GM11168 (cell line): ENCODE results near the gene PIP4K2A.

Experiments used
- in situ Hi-C: fragments of 300-500 bp; cut with MboI; formaldehyde crosslinking; loops from one replicate; pipeline ENCODE4 v1.12.0; 2022; ENCODE audit warnings: low sequenced_read_pairs; ENCODE audit not compliant: unreplicated experiment

The PIP4K2A gene

DNA sequence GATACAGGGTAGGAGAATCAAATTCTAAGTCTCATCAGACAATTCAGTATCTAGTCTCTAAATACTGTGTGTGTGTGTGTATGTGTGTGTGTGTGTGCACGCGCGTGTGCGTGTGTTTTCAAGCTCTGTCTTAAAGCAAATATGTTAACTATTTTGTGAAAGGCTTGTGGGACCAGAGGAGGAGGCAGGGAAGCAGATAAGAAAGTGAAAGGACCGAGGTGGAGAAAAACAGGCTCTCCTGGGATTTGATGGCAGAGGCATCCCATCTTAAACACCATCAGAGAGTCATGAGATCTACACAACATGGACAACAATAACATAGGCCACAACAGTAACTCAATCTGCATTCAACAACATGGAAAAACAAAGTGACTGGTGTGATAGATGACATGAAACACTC, 67.1 kb downstream of the PIP4K2A start:
- in situ Hi-C loops = no loop called here

DNA sequence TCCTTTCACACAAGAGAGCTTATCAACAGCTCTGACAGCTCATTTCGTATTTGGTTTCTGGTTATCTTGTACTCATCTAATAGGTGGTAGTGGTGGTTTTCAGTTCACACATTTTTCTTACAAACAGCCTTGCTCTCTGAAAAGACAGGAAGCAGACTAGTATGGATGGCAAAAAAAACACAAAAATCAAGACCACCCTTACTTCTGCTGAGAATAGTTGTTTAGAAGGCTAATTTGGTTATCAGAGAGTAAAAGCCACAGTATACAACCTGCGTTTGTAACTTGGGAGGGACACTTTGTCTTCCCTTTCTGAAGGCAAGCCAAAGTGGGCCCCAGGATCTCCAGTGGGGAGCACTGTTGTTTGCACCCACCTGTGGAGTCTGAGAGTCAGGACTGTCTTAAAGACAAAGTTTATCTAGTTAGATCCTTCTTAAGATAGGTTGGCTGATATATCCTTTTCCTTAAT, 68.0 kb downstream of the PIP4K2A start:
- in situ Hi-C loops = no loop called here

DNA sequence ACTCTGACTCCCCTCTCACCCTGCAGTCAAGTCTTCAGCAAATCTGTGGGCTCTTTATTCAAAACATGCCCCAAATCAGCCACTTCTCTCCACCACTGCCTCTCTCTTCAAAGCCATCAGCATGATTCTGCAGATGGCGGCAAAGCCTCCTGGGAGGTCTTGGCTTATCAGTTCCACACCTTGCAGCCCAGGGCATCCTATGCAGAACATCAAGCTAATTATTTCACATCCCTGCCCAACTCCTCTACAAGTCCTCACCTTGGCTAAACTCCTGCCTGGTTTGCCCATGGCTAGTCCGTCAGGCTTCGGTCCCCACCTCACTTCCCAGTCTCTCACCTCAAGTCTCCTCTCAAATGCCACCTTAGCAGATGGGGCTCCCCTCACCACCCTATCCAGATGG, 70.2 kb downstream of the PIP4K2A start:
- in situ Hi-C loops = no loop called here

DNA sequence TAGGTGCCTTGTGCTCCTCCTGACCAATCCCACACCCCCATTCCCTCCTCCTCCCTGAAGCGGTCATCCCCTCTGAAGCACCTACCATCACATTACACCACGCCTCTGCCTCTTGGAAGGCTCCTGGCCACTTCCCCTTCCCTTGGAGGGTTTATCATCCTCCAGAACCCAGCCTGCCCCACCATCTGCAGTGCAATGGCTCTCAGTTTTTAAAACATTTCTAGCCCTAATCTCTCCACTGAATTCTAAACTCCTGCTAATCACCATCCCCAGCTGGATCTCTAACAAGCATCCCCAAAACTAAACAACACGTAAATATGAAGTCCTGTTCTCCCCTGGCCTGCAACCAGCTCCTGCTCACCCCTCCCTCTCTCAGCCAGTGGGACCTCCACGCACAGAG, 70.6 kb downstream of the PIP4K2A start:
- in situ Hi-C loops = no loop called here

DNA sequence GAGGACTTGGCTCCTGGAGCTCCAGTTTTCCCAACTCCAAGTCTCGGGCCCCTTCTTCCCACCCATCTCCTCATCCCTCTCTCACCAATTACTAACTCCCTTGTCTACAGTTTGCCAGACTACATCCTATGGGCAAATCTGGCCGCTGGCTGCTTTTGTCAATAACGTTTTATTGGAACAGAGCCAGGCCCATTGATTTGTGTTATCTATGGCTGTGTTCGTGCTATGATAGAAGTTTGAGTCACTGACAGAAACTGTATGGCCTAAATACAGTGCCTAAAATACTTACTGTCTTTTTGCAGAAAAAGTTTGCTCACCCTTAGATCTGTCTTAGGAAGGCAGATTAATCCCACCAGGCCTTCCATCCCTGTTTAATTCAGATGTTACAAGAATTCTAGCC, 71.3 kb downstream of the PIP4K2A start:
- in situ Hi-C loops = no loop called here

DNA sequence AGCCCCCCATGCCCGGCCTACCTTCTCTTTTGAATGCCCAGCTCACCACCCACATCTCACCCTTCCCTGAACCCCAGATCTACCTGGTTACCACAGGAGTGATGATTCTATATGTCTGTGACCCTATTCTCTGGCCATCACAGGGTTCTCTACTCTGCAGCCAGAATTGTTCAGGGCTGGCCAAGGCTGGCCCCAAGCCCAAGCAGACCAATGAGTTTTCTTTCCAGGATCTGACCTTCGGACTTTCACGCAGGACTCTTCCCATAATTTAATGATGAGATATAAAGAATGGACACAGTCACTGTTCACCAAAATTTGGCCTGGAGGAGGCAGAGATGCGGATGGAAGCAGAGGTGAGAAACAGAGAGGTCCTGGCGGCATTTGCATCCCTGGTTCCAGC, 72.6 kb downstream of the PIP4K2A start:
- in situ Hi-C loops = no loop called here

DNA sequence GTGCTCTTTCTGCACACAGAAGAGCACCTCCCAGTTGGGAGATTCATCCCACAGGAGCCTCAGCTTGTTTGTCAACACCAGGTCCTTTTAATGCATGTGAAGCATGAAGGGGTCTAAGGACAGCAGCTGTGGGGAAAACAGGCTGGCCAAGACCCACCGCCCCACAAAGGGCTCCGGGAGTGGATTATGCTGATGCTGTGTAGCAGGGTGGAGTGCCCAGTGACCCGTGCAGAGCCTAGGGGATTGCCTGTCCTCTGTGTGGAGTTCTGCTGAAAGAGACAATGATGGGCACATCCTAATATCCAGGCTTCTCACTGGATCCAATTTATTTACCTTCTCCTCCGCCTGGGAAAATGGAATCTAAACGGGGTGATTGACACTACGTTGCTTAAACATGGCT, 74.0 kb downstream of the PIP4K2A start:
- in situ Hi-C loops = no loop called here

DNA sequence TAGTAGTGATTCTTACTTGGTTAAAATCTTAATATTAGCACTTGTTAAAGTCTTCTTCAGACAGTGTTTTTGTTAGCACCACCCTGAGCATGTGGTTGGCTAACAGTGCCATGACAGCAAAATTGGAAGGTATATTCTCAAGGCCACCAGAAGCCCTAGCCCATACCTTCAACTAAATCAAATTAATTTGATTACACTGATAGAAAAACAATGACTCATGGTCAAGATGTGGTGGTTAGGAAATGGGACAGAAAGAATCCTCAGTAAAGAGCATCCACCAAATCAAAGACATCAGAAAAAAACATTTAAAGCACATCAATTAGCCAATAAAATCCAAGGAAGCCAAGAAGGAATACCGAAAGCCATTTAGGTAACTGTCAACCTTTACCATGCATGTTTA, 75.5 kb downstream of the PIP4K2A start:
- in situ Hi-C loops = no loop called here

DNA sequence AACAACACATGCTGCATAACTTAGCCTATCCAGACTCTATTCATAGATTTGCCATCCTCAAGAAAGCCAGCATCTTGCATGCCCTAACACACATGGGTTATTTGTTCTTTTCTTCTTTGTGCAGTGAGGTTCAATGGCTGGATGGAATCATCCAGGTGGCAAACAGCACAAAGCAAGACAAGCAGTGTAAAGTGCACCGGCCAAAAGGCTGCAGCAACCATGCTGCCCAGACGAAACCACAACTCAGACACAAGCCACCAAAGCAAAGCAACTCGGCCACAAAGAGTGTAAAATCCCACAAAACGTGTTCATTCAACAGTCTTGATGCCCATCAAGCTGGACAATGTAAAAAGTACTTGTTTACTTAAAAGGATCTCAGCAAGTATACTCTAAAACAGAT, 76.9 kb downstream of the PIP4K2A start:
- in situ Hi-C loops = no loop called here

DNA sequence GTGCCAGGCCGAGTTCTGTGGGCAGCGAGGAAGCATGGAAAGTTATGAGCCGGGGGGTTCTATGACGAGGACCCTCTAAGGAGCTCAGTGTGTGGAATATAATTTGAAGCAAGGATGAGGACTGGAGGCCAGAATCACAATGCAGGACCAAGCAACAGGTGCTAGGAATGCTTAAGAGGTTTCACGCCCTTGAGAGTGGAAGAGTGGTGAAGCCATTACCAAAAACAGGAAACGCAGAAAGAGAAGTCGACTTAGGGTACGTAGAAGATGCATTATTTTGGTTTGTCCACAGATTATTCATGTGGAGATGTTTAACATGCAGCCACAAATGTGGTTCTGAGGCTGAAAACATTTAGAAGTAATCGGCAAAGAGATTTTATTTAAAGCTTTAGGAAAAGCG, 78.7 kb downstream of the PIP4K2A start:
- in situ Hi-C loops = no loop called here

DNA sequence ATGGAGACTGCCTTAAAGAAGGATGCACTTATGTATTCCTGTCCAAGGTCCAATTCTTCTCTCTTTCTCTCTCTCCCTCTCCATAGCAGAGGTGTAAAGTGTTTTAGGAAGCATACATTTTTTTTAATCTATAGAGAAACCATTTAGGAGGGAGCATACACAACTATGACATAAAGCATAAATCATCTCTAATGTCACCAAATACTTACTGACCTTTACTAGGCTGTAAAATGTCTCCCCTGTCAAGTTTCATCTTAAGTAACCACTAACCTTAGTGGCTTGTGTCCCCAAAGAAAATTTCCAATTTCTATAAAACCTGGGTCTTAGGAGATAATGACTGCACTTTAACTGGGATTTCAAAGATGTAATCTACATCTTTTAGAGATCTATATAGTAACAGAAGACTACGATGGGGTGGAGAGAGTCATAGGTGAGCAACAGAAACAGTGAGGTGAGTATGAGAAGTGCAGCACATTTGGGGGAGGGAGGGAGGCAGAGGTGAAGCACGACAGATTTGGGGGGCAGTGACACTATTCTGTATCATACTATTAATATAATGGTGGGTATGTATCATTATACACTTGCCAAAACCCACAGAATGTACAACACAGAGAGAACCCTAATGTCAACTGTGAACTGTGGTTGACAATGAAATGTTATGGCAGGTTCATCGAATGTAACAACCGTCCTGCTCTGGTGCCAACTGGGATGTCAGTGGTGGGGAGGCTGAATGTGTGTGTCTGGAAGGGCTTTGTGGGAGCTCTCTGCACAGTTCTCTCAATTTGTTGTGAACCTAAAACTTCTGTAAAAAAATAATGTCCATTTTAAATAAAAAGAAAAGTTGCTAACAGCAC, 79.5 kb downstream of the PIP4K2A start:
- in situ Hi-C loops = no loop called here

DNA sequence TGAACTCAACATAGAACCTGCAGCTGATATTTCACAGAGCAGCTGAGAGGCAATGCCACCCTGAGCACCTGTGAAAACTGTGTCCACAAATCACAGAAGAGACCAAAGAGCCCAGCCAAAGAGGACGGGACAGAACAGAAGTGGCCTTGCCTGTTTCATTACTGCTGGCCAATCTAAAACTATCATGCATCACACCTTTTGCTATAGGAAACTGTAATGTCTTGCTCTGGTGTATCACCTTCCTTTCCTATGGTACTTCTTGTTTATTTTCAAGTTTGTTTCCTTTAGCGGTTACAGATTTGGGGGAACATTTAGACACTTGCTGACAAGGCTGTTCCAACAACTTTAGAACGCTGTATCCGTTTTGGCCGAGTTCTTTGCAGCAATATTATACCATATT, 80.3 kb downstream of the PIP4K2A start:
- in situ Hi-C loops = no loop called here

DNA sequence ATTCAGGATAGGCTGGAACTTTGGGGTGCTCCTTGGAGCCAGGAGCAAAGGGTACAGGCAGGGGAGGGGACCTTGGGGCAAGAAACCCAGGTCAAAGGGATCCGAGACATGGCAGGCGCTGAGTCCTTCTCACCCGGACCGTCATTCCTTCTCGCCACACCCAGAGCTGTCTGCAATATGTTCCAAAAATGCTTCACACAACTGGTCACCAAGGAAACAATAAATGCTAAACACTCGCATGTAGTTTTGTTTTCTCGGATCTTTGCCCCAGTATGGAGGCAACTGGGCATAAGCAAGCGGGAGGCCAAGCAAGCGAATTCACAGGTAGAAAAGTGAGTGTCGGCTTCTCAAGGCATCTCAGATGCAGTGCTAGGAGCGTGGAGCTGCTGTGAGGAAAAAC, 80.8 kb downstream of the PIP4K2A start:
- in situ Hi-C loops = no loop called here

DNA sequence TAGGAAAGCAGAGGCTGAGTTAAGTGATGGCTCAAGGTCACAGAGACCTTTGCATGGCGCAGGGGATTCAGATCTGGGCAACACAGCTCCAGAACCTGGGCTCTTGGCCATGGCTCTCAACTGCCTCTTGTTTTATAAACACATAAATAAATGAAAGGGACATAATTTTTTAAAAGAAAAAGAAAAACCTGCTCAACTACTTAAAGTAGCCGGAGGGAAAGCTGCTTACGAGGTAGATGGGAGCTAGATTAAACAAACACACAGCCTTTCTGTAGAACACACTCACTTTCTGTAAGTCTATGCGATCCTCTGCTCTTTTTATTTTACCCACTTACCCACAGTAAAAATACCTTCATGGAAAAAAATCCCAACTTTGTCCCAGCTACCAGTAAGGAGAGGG, 81.3 kb downstream of the PIP4K2A start:
- in situ Hi-C loops = no loop called here

DNA sequence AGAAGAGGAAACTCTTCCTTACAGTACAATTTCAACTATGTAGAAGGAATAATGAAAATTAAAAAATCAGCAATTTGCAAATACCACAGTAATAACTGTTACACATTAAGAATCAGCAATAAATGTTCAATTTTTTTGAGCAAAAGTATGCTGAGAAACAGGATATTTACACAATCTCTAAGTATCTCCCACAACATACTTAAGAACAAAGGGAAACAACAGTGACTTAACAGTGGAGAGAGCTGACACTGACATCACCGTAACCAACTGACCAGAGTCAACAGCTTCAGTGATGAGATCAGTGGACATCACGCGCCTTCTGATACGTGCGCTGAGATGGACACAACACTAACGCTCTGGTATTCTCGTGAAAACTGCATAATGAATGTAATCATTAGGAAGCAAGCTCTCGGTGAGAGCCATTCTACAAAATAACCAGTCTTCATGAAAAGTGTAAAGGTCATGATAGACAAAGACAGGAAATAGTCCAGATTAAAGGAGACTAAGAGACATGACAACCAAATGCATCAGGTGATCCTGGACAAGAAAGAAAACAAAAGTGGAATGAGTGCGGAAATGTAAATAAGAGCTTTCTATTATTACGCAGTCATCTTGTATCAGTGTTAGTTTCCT, 82.6 kb downstream of the PIP4K2A start:
- in situ Hi-C loops = no loop called here

DNA sequence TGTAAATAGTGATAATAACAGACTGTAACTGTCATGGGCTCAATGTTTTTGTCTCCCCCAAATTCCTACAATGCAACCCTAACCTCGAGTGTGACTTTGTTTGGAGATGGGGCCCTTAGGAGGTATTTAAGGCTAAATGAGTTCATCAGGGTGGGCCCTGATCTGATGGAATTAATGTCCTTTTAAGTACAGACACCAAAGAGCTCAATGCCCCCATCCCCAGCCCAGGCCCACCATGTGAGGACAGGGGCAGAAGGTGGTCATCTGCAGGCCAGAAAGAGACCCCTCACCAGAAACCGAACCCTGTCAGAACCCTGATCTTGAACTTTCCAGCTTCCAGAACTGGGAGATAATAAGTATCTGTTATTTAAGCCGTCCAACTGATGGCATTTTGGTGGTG, 83.2 kb downstream of the PIP4K2A start:
- in situ Hi-C loops = no loop called here

DNA sequence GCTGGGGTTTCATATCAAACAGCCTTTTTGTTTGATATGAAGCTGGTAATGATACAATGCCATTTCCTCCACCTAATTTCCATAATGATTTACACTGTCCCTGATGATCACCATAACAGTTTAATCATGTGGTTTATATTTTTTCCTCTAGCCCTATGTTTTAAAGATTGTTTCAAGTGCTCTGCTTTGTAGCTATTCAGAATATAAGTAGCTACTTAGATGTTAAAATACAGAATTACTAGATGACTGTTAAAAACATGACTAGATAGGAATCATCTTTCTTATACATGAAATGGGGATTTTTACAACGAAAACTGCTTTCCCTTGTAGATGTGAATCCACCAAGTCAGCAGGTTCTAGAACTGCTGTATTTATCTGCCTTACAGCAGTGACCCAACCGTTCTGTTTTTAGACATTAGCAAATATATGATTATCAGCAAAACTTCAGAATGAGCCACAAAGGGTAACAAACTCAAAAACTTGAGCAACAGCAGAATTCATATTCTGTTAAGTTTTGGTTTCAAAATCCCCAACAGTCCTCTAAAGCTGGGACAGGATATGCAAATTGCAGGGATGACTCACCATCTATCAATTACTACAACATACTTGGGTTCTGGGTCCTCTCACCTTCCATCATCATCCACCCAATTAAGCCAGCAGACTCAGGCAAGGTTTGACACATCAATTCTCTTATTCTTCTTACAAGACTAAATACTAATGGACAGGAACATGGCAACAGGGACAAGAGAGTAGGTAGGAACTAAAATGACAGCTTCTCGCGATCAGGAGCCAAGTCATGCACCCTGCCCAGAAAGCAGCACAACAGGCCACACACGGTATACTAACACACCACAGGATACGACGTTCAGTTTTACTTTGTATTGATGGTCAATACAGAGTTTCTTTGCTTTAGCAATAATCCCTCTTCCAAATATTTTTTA, 83.9 kb downstream of the PIP4K2A start:
- in situ Hi-C loops = no loop called here

DNA sequence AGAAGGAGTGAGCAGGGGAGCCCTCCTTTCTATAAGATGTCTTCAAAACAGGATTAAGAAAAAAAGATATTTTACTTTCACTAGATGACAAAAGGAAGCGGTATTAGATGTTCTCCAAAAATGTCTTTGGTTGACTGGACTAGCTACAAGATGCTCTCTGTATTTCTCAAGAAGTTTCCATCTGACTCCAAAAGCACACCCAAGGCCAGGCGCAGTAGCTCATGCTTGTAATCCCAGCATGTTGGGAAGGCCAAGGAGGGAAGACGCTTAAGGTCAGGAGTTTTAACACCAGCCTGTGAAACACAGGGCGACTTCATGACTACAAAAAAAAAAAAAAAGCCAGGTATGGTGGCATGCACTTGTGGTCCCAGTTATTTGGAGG, 84.5 kb downstream of the PIP4K2A start:
- in situ Hi-C loops = no loop called here

DNA sequence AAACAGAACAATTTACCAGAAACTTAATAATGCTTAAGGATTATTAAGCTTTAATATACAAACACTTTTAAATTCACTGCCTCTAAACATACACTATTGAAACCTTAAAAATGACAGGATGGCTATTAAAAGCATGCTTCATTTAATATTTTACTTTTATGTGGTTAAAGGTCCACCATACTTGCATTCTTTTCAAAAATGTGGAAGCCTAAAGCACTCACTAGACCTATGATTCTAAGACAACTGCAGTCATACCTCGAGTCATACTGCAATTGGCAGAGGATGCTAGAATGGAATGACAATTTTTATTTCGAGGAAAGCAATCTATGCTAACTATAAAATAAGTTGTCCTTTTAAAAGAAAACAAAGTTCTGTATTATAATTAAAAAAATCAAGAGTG, 85.3 kb downstream of the PIP4K2A start:
- in situ Hi-C loops = no loop called here

DNA sequence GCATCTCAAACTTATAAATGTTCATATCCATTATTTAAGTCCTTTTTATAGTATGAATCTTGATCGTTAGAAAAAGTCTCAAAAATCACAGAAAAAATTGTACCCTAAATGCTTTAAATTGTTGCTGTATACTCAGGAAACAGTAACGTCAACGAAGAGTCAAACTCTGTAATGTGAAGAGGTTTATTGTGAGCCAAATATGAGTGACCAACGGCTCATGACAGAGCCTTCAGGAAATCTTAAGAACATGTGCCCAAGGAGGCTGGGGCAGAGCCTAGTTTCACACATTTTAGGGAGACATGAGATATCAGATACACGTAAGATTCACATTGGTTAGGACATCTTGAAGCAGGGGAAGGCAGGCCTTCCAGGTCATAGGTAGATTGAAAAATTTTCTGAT, 86.1 kb downstream of the PIP4K2A start:
- in situ Hi-C loops = no loop called here

DNA sequence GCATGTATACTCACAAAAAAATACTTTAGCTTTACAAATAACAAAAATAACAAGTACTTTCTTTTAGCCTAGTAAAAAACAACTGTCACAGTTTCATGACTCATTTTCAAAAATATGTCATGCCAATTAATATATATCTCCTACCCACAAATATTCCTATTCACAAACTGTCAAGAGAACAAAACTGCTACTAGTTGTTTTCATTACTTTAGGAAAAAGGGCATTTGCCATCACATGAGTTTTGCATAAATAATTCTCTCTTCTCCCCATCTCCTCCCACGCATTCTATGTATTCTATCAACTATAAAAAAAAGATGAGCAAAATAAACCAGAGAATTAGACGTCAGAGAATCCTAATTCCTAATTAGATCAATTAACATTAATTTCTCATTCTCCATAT, 87.6 kb downstream of the PIP4K2A start:
- in situ Hi-C loops = no loop called here
